Stimulated activated effector memory CD8-positive, alpha-beta T cell treated with anti-CD3 and anti-CD28 coated beads, Interleukin-12 subunit alpha, Interleukin-12 subunit beta, amount 100 ng/mL, for 72 hours (primary cell): ENCODE measurements around the gene GABRB1.

Source experiments
- ATAC-seq: fragments of 150-1000 bp; cut with Tn5 transposase; 2 replicates; pipeline ENCODE4 v1.10.0; 2021
- DNase-seq, 2 donors: peaks; one replicate each; pipeline ENCODE4 v3.0.0; 2021 to 2022; ENCODE audit warnings: low spot score in 2 of 2
- H3K27ac Mint-ChIP-seq: one replicate; pipeline ENCODE4 v1.8.0; 2022; ENCODE audit warnings: mild to moderate bottlenecking, mixed read lengths
- H3K36me3 Mint-ChIP-seq: one replicate; pipeline ENCODE4 v1.8.0; 2022; ENCODE audit warnings: mild to moderate bottlenecking, mixed read lengths
- H3K4me1 Mint-ChIP-seq: one replicate; pipeline ENCODE4 v1.8.0; 2022; ENCODE audit warnings: mixed read lengths
- H3K4me3 Mint-ChIP-seq: one replicate; pipeline ENCODE4 v1.8.0; 2022; ENCODE audit warnings: mild to moderate bottlenecking, mixed read lengths
- H3K9me3 Mint-ChIP-seq: one replicate; pipeline ENCODE4 v1.8.0; 2022; ENCODE audit warnings: mixed read lengths

Gene GABRB1

GRCh38 chr4:47442980-47443379 lies 411.6 kb downstream of the GABRB1 start:
- Mint-ChIP-seq H3K4me1 (peaks cover 7% of the 10 kb centered on the region), H3K4me3 (no peak overlapping the region), H3K9me3 (no peaks in the 10 kb centered on the region), H3K27ac (no peak overlapping the region), H3K36me3 (no peaks in the 10 kb centered on the region)
- DNase-seq (no peak), ATAC-seq (no peak)

DNA sequence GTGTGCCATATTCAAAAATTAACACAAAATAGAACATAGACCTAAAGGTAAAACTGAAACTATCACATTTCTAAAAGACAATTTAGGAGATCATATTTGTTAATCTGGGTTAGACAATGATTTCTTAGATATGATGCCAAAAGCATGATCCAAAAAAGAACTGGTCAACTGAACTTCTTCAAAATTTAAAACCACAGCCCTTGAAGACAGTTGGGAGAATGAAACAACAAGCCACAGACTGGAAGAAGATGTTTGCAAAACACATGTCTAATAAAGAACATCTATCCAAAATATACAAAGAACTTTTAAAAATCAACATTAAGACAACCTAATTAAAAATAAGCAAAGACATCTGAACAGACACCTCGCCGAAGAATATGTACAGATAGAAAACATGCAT lies 412.7 kb downstream of the GABRB1 start:
- DNase-seq (no peak), ATAC-seq (no peak)
- Mint-ChIP-seq H3K27ac (no peak overlapping the region), H3K4me1 (peaks cover 7% of the 10 kb centered on the region), H3K9me3 (no peaks in the 10 kb centered on the region), H3K36me3 (no peaks in the 10 kb centered on the region), H3K4me3 (no peak overlapping the region)

GRCh38 chr4:47451657-47452056 lies 420.3 kb downstream of the GABRB1 start:
- no peaks in the 10 kb centered on the region for H3K4me1 Mint-ChIP-seq
- ATAC-seq (no peak), DNase-seq (no peak)
- no peak overlapping the region for H3K4me3 Mint-ChIP-seq
- H3K27ac Mint-ChIP-seq = no peak overlapping the region
- peaks cover 60% of the 10 kb centered on the region for H3K36me3 Mint-ChIP-seq
- H3K9me3 Mint-ChIP-seq = no peaks in the 10 kb centered on the region

GRCh38 chr4:47462799-47463234 lies 431.4 kb downstream of the GABRB1 start:
- H3K9me3 Mint-ChIP-seq = no peaks in the 10 kb centered on the region
- H3K27ac Mint-ChIP-seq = peak overlapping the region; percentile 93
- H3K36me3 Mint-ChIP-seq = peaks cover 27% of the 10 kb centered on the region
- ATAC-seq (peak; percentile 25), DNase-seq (no peak)
- peak overlapping the region; percentile 82 for H3K4me3 Mint-ChIP-seq
- H3K4me1 Mint-ChIP-seq = peaks cover 25% of the 10 kb centered on the region

DNA sequence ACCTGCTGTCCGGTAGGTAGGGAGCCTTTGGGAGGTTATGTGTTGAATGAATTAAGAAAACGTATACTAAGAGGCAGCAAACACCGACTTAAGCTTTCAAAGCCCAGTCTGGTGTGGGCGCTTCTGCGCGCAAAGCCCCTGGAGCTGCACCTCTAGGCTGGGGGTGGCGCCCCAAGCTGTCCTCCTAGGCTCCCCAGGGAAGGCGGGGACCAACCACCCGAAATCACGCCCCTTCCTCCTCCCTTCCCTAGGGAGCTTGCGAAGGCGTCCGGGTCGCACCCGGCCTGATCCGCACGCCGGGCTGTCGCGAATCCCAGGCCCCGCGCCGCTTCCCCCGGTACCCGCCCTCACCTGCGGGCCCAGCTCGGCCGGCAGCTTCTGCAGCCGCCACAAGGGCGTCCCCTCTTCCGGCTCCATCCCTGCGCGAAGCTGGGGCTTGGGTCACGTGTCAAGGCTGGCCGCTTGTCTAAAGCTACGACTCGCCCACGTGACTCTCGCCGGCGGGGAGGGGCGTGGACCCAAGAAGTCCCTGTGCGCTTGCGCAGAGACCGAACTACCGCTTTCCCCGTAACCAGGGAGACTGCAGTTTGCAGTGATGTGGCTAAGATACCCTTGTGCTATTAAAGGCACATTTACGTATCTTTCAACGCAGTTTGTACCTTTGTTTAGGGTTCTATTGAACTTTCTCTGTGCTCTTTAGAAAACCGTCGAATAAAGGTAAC lies 432.0 kb downstream of the GABRB1 start, which contains the start of gene COMMD8:
Gene COMMD8 (minus strand): TSS at position 468 of the 722 bp plus-strand sequence. CDS start 51 bp downstream, at position 417.
- peak; percentile 91 to 97 for DNase-seq
- H3K4me1 Mint-ChIP-seq = peaks cover 25% of the 10 kb centered on the region
- H3K9me3 Mint-ChIP-seq = no peaks in the 10 kb centered on the region
- H3K4me3 Mint-ChIP-seq = peak within 1 kb of the TSS; percentile 82
- ATAC-seq = peak; percentile 97
- H3K27ac Mint-ChIP-seq = peak within 1 kb of the TSS; percentile 93
- peaks cover 22% of the 10 kb centered on the region for H3K36me3 Mint-ChIP-seq

DNA sequence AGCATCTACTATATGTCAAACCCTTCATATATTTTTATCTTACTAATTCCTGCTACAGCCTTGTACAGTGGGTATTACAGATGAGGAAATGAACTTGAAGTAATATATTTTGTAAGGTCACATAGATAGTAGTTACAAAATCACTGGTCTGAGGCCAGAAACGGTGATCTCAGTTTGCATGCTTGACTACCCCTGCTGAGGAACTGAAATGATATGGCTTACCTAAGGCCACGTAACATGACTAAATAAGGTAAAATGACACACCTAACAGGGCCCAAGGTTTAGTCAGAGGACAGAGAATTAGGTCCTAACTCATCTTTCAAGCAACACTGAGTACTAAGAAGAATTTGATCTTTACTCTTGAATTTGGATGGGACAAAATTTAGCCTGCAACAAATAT lies 433.6 kb downstream of the GABRB1 start:
- peaks cover 25% of the 10 kb centered on the region for H3K4me1 Mint-ChIP-seq
- no peak for ATAC-seq
- no peaks in the 10 kb centered on the region for H3K9me3 Mint-ChIP-seq

GRCh38 chr4:47466056-47466785 lies 434.9 kb downstream of the GABRB1 start:
- H3K4me1 Mint-ChIP-seq = peaks cover 18% of the 10 kb centered on the region
- H3K4me3 Mint-ChIP-seq = no peak overlapping the region
- no peaks in the 10 kb centered on the region for H3K9me3 Mint-ChIP-seq
- H3K36me3 Mint-ChIP-seq = peaks cover 6% of the 10 kb centered on the region
- no peak for ATAC-seq
- H3K27ac Mint-ChIP-seq = no peak overlapping the region
- no peak for DNase-seq

More for the DNA sequence above, 433.6 kb downstream of the GABRB1 start:
- peaks cover 6% of the 10 kb centered on the region for H3K36me3 Mint-ChIP-seq
- H3K27ac Mint-ChIP-seq = no peak overlapping the region
- no peak overlapping the region for H3K4me3 Mint-ChIP-seq
- DNase-seq = no peak

GRCh38 chr4:47468706-47469365 lies 437.5 kb downstream of the GABRB1 start:
- Mint-ChIP-seq H3K27ac (no peak overlapping the region), H3K4me3 (no peak overlapping the region), H3K9me3 (no peaks in the 10 kb centered on the region), H3K4me1 (no peaks in the 10 kb centered on the region), H3K36me3 (no peaks in the 10 kb centered on the region)
- DNase-seq (no peak), ATAC-seq (no peak)

- Mint-ChIP-seq H3K27ac (no peak overlapping the region), H3K4me1 (no peaks in the 10 kb centered on the region), H3K4me3 (no peak overlapping the region), H3K9me3 (no peaks in the 10 kb centered on the region), H3K36me3 (no peaks in the 10 kb centered on the region)
- DNase-seq (no peak), ATAC-seq (no peak)
Observed at GRCh38 chr4:47469951-47470350, 438.6 kb downstream of the GABRB1 start.

DNA sequence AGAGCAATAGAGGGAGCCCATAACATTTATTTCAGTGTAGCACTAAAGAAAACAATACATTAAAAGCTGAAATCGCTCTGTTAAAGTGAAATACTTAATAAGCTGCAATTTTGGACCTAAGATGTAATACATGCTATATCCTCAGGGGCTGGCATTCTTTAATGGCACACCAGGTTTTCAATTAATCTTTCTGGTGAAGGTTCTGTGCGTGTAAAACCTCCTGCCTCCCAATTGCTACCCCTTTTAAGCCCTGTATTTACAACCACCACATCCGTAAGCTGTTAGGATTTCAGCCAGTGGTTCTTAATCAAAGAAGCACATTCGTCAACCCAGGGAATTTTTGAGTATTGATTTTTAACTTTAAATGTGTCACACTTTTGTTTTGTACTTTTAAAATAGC lies 439.7 kb downstream of the GABRB1 start:
- Mint-ChIP-seq H3K27ac (no peak overlapping the region), H3K36me3 (no peaks in the 10 kb centered on the region), H3K9me3 (no peaks in the 10 kb centered on the region), H3K4me3 (no peak overlapping the region), H3K4me1 (no peaks in the 10 kb centered on the region)
- no peak for DNase-seq
- ATAC-seq = no peak

- Mint-ChIP-seq H3K4me3 (no peak overlapping the region), H3K4me1 (no peaks in the 10 kb centered on the region), H3K27ac (no peak overlapping the region), H3K9me3 (no peaks in the 10 kb centered on the region), H3K36me3 (no peaks in the 10 kb centered on the region)
- ATAC-seq (no peak), DNase-seq (no peak)
Observed at GRCh38 chr4:47471591-47471990, 440.2 kb downstream of the GABRB1 start.

- DNase-seq (no peak), ATAC-seq (no peak)
- H3K9me3 Mint-ChIP-seq = no peaks in the 10 kb centered on the region
- no peaks in the 10 kb centered on the region for H3K36me3 Mint-ChIP-seq
- no peaks in the 10 kb centered on the region for H3K4me1 Mint-ChIP-seq
- no peak overlapping the region for H3K4me3 Mint-ChIP-seq
- H3K27ac Mint-ChIP-seq = no peak overlapping the region
Observed at GRCh38 chr4:47473141-47473750, 441.9 kb downstream of the GABRB1 start.

DNA sequence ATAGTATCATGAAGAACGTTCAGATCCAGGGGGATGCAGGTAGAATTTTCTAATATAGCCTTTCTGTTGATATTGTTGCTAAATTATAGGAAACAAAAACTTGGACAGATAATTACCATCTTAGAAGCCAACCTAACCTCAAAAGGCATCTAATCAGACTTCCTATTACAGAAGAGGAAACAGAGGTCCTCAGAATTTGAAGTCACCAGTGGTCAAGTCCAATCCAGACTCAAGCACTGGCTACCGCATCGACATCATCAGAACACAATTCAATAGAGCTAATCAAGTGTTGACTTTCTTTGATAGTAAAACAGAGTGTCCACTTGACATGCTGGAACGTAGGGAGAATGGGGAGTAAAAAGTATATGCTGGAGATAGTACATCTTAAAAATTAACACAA lies 443.4 kb downstream of the GABRB1 start:
- Mint-ChIP-seq H3K27ac (no peak overlapping the region), H3K9me3 (no peaks in the 10 kb centered on the region), H3K4me3 (no peak overlapping the region), H3K36me3 (no peaks in the 10 kb centered on the region), H3K4me1 (no peaks in the 10 kb centered on the region)
- ATAC-seq (no peak), DNase-seq (no peak)

- Mint-ChIP-seq H3K27ac (no peak overlapping the region), H3K4me3 (no peak overlapping the region), H3K9me3 (no peaks in the 10 kb centered on the region), H3K36me3 (no peaks in the 10 kb centered on the region), H3K4me1 (no peaks in the 10 kb centered on the region)
- no peak for ATAC-seq
- no peak for DNase-seq
Observed at GRCh38 chr4:47475411-47475810, 444.0 kb downstream of the GABRB1 start.
